ENCODE results near the gene API5.
"Not testable (repeated sequence)": the region's sequence is repeated elsewhere in the genome, so short reads cannot be mapped to it uniquely, and the experiment has no call there.

API5 gene

GRCh38 chr11:43311791-43312607 lies at the start of gene API5:
Gene API5 (plus strand): TSS chr11:43311996. CDS start chr11:43312128, 132 bp downstream.
- peak; percentile 98 for DNase-seq

GRCh38 chr11:43267856-43268580 lies 43.8 kb upstream of the API5 start:
- DNase-seq, result peak; percentile 66

- no peak for DNase-seq
Observed at GRCh38 chr11:43268786-43269185, 43.0 kb upstream of the API5 start.

GRCh38 chr11:43269254-43269918 lies 42.4 kb upstream of the API5 start:
- DNase-seq, result no peak

GRCh38 chr11:43270468-43270867 lies 41.3 kb upstream of the API5 start:
- DNase-seq, result no peak

- DNase-seq, result peak; percentile 78
Observed at GRCh38 chr11:43278193-43278956, 33.4 kb upstream of the API5 start.

GRCh38 chr11:43282607-43283440 lies 29.0 kb upstream of the API5 start:
- peak; percentile 61 for DNase-seq

GRCh38 chr11:43285826-43286225 lies 26.0 kb upstream of the API5 start:
- no peak for DNase-seq

GRCh38 chr11:43289368-43289767 lies 22.4 kb upstream of the API5 start:
- DNase-seq, result no peak

GRCh38 chr11:43298397-43298796 lies 13.4 kb upstream of the API5 start:
- no peak for DNase-seq

GRCh38 chr11:43315966-43316365 lies 4.2 kb downstream of the API5 start:
- no peak for DNase-seq

- DNase-seq, result peak; percentile 78
Observed at GRCh38 chr11:43316451-43316850, 4.7 kb downstream of the API5 start.

GRCh38 chr11:43327987-43328386 lies 16.2 kb downstream of the API5 start:
- DNase-seq, result peak; percentile 18

GRCh38 chr11:43328482-43328881 lies 16.7 kb downstream of the API5 start:
- DNase-seq, result no peak

- no peak for DNase-seq
Observed at GRCh38 chr11:43341159-43341558, 29.4 kb downstream of the API5 start.

GRCh38 chr11:43351426-43351825 lies 39.6 kb downstream of the API5 start:
- not testable (repeated sequence) for DNase-seq

- no peak for DNase-seq
Observed at GRCh38 chr11:43354311-43354710, 42.5 kb downstream of the API5 start.

- DNase-seq, result no peak
Observed at GRCh38 chr11:43356336-43356735, 44.5 kb downstream of the API5 start.

GRCh38 chr11:43358279-43358800 lies 46.5 kb downstream of the API5 start:
- peak; percentile 67 for DNase-seq

GRCh38 chr11:43358801-43359421 lies 47.1 kb downstream of the API5 start, which contains the start of gene TTC17:
Gene TTC17 (plus strand): TSS chr11:43358920. CDS start chr11:43358955, 35 bp downstream.
- DNase-seq, result peak; percentile 96

- DNase-seq, result peak; percentile 63
Observed at GRCh38 chr11:43359422-43359818, 47.6 kb downstream of the API5 start.

Measured in OCI-M1 (cell line).